Esophagus muscularis mucosa (tissue), 3 donors: ENCODE results near the gene EXOSC7.

ENCODE experiments used
- POLR2A ChIP-seq: fragments of 450-650 bp; IDR thresholded peaks from one replicate; pipeline ENCODE4 v1.6.1; 2017; ENCODE audit warnings: antibody characterized with exemption, moderate library complexity, mild to moderate bottlenecking, low read depth
- TF ChIP-seq, protein P1 (sequence below), 3 experiments: fragments of 200-600 bp in 2 of 3; fragments of 450-650 bp in 1 of 3; sonication (generic) in 2 of 3; IDR thresholded peaks; one replicate each; pipeline ENCODE4 v1.5.1; 2017 to 2019; ENCODE audit warnings: antibody characterized with exemption in 3 of 3, mild to moderate bottlenecking in 2 of 3, moderate library complexity in 1 of 3

DNA sequence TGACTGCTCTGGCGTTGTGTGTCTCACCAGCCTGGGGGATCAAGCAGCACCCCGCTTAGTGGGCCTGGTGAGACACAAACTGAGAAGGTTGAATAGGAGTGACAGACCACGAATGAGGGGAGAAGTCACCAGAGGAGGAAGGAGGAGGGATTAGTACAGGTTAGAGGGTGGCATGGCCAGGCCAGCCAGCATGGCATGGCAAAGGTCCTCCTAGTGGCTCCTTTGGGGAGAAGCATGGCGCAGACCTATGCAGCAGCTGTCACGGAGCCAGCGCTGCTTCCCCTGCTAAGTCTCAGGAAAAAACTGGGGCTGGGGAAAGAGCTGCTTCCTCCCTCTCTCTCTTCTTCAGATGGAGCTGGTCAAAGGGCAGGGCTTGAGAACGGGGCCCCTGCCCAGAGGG, 48.7 kb upstream of the EXOSC7 start:
- TF ChIP-seq, protein P1, sequence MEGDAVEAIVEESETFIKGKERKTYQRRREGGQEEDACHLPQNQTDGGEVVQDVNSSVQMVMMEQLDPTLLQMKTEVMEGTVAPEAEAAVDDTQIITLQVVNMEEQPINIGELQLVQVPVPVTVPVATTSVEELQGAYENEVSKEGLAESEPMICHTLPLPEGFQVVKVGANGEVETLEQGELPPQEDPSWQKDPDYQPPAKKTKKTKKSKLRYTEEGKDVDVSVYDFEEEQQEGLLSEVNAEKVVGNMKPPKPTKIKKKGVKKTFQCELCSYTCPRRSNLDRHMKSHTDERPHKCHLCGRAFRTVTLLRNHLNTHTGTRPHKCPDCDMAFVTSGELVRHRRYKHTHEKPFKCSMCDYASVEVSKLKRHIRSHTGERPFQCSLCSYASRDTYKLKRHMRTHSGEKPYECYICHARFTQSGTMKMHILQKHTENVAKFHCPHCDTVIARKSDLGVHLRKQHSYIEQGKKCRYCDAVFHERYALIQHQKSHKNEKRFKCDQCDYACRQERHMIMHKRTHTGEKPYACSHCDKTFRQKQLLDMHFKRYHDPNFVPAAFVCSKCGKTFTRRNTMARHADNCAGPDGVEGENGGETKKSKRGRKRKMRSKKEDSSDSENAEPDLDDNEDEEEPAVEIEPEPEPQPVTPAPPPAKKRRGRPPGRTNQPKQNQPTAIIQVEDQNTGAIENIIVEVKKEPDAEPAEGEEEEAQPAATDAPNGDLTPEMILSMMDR (IDR thresholded peaks at IDR 0.05) = no peak
- no peak for TF ChIP-seq POLR2A
